GM19324 (cell line): ENCODE results near the gene GALK2.
"Not testable (repeated sequence)": the region's sequence is repeated elsewhere in the genome, so short reads cannot be mapped to it uniquely, and the experiment has no call there.

ENCODE experiments used
- ATAC-seq: cut with Tn5 transposase; IDR thresholded peaks from one replicate; pipeline ENCODE4 v1.9.1; 2021; ENCODE audit warnings: mild to moderate bottlenecking, moderate library complexity; ENCODE audit not compliant: unreplicated experiment, low FRiP score

GALK2 gene

DNA sequence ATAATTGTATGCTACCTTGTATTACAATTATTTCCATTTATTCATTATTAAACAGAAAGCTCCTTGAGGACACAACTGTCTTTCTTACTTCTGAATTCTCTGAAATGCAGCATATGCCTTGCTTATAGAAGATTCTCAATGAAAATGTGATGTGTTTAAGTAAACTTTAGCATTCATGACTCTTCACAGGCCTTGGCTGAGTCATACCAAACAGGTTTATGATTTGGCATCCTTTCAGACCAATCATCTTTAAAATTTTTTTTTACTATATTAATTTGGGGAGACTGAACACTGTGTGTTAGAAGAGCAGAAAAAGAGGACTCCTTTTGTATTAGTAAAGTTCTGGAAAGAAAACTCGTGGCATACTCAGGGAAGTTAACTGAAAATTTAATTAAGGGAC is 6.4 kb upstream of the GALK2 start:
- ATAC-seq: no peak

DNA sequence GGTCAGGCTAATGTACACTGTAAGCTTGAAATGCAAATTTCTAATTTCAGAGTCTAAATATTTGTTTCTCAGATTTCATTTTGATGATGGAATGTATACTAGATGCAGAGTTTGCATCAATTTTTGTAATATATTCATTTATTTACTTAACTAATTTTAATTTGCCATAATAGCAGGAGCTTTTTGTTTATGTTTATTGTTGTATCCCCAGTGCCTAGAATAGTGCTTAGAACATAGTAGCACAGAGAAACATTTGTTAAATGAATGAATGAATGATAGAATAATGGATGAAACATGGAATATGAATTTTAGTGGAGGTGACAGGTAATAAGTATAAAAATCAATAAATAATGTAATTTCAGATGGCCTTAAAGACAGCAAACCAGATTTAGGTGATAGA is 5.2 kb upstream of the GALK2 start:
- ATAC-seq: no peak

GRCh38 chr15:49168016-49168415 is 2.0 kb upstream of the GALK2 start:
- ATAC-seq: no peak

DNA sequence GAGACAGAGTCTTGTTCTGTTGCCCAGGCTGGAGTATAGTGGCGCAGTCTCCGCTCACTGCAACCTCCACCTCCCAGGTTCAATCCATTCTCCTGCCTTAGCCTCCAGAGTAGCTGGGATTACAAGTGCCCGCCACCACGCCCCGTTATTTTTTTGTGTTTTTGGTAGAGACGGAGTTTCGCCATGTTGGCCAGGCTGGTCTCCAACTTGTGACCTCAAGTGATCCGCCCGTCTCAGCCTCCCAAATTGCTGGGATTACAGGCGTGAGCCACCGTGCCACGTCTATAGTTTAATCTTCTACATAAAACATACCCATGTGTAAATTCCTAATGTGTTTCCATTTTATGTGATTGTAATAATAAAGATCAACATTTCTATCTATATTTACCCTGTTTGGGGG is 1.7 kb downstream of the GALK2 start:
- no peak for ATAC-seq

- ATAC-seq: no peak
These were observed 4.9 kb downstream of the GALK2 start for GRCh38 chr15:49174902-49175301.

DNA sequence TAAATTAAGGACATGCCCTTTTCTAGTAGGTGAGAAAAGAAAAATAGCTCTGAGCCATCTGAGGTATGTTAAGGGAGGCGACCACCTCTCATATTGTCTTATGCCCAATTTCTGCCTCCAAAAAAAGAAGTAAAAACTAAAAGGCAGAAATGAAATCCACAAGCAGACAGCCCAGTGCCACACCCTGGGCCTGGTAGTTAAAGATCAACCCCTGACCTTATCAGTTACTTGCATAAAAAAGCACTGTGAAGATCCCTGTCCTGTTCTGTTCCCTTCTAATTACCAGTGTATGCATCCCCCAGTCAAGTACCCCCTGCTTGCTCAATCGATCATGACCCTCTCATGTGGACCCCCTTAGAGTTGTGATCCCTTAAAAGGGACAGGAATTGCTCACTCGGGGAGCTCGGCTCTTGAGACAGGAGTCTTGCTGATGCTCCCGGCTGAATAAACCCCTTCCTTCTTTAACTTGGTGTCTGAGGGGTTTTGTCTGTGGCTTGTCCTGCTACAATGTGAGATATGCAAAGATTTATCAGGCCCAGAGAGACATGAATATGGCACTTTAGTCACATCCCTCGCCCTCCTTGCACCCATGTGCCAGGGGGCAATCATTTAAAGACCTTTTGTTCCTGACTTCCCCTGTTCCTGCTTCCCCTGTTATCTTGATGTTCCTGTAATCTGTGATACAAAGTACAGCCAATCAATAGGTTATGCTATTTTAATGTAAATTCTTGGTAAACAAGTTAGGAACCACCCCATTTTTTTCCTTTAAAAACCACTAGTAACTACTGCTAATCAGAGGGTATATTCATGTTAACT is 5.7 kb downstream of the GALK2 start:
- not testable (repeated sequence) for ATAC-seq

GRCh38 chr15:49178497-49178896 is 8.4 kb downstream of the GALK2 start:
- no peak for ATAC-seq

GRCh38 chr15:49179433-49180190 is 9.6 kb downstream of the GALK2 start:
- ATAC-seq: no peak

DNA sequence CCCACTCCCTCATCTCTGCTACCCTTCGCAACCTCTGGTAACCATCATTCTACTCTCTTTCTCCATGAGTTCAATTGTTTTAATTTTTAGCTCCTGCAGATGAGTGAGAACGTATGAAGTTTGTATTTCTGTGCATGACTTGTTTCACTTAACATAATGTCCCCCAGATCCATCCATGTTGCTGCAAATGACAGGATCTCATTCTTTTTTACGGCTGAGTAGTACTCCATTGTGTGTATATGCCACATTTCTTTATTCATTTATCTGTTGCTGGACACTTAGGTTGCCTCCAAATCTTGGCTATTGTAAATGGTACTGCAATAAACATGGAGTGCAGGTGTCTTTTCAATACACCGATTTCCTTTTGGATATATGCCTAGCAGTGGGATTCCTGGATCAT is 12.1 kb downstream of the GALK2 start:
- no peak for ATAC-seq

DNA sequence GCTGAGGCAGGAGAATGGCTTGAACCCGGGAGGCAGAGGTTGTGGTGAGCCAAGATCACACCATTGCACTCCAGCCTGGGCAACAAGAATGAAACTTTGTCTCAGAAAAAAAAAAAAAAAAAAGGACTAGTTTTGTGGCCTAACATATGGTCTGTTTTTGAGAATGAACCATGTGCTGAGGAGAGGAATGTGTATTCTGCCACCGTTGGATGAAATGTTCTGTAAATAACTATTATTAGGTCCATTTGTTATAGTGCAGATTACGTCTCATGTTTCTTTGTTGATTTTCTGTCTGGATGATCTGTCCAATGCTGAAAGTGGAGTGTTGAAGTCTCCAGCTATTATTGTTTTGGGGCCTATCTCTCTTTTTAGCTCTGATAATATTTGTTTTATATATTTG is 13.7 kb downstream of the GALK2 start:
- not testable (repeated sequence) for ATAC-seq

GRCh38 chr15:49185473-49185872 is 15.4 kb downstream of the GALK2 start:
- ATAC-seq: no peak

GRCh38 chr15:49187549-49188245 is 17.6 kb downstream of the GALK2 start:
- no peak for ATAC-seq

- no peak for ATAC-seq
These were observed 18.9 kb downstream of the GALK2 start for GRCh38 chr15:49188933-49189332.

DNA sequence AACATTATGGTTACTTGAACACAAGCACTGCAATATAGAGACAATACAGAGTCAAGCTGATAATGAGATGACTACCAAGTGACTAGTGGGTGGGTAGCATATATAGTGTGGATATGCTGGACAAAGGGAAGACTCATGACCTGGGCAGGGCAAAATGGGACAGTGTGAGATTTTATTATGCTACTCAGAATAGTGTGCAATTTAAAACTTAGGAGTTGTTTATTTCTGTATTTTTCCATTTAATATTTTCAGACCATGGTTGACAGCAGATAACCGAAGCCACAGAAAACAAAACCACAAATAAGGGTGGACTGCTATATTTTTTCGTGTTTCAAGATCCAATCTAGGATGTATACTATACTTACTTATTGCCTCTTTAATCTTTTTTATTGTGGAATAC is 19.6 kb downstream of the GALK2 start:
- no peak for ATAC-seq

GRCh38 chr15:49190586-49190985 is 20.5 kb downstream of the GALK2 start:
- ATAC-seq: no peak

GRCh38 chr15:49191892-49192291 is 21.8 kb downstream of the GALK2 start:
- no peak for ATAC-seq

GRCh38 chr15:49196856-49197255 is 26.8 kb downstream of the GALK2 start:
- no peak for ATAC-seq

GRCh38 chr15:49199666-49200065 is 29.6 kb downstream of the GALK2 start:
- ATAC-seq: no peak

DNA sequence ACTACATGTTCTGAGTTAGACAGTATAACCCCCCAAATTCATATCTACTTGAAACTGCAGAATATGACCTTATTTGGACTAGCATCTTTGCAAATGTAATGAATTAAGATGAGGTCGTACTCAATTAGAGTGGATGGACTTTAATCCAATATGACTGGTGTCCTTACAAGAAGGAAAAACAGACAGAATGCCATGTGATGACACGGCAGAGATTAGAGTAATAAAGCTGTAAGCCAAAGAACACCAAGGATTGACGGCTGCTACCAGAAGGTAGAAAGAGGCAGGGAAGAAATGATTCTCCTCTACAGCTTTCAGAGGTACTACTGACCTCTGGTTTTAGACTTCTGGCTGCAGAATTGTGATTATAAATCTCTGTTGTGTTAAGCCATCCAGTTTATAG is 30.3 kb downstream of the GALK2 start:
- no peak for ATAC-seq

DNA sequence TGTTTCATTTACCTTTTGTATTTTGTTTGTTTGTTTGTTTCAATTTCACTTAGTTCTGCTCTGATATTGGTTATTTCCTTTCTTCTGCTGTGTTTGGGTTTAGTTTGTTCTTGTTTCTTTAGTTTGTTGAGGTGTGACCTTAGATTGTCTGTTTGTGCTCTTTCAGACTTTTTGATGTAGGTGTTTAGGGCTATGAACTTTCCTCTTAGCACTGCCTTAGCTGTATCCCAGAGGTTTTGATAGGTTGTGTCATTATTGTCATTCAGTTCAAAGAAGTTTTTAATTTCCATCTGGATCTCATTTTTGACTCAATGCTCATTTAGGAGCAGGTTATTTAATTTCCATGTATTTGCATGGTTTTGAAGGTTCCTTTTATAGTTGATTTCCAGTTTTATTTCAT is 38.1 kb downstream of the GALK2 start:
- not testable (repeated sequence) for ATAC-seq

DNA sequence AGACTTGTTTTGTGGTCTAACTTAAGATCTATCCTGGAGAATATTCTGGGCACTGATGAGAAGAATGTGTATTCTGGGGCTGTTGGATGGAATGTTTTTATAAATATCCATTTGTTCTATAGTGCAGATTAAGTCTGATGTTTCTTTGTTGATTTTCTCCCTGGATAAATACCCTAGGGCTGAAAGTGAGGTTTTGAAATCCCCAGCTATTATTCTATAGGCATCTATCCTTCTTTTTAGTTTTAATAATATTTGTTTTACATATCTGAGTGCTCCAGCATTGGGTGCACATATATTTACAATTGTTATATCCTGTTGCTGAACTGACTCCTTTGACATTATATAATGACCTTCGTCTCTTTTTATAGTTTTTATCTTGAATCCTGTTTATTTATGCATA is 42.9 kb downstream of the GALK2 start:
- no peak for ATAC-seq
